Stimulated activated CD8-positive, alpha-beta memory T cell treated with anti-CD3 and anti-CD28 coated beads, Interleukin-7, amount 100 ng/mL, for 24 hours (primary cell): ENCODE results near the gene CALHM3.

Source experiments
- DNase-seq: peaks from one replicate; pipeline ENCODE4 v3.0.0-alpha.2; 2020; ENCODE audit warnings: low read depth

The CALHM3 gene

DNA sequence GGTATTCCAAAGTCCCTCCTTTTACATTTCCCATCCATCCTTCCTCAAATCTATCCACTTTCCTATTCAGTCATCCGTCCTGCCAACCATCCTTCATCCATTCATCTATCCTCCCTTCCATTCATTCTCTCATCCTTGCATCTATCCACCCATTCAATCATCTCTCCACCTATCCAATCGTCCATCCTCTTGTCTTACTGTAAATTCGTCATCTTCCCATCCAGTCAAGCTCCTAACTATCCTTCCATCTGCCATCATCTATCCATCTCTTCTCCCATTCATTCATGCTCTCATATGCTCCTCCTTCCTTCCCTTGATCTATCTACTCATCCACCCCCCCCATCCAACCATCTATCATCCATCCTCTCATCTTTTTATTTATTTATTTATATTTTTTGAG, 5.0 kb downstream of the CALHM3 start:
- DNase-seq: no peak

DNA sequence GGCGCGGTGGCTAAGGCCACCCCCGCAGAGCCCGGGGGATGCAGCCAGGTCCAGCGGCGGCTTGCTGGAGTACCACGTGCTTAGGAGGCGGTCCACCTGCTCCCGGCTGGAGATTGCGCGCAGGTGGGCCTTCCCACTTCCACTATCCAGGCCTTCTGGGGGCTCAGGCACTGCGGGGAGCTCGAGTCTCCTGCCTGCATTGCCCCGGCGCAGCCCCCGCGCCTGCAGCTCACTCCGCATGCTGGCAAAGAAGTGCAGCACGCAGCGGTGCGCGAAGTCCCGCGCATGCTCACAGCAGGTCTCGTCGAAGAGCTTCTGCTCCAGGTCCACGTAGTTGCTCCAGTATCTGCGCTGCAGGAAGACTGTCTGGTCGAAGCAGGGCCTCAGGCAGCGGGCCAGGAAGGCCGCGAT, 5.8 kb downstream of the CALHM3 start:
- DNase-seq: no peak

DNA sequence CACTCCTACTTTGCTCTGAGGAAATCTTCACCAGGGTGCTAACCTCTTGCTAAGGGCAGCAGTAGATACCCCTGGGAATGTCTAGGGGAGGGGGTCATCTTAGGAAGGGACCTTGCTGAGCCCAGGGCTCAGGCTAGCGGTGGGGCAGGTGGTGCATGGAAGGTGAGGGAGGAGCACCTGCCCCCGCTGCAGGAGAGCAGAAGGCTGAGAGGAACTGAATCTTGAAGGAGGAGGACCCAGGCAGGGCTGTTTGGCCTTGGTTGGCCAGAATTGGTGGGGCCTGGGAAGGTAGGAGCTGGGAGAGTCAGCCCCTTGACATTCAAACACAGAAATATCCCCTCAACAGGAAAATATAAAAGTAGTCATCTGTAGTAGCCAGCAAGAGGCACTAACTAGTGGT, 7.0 kb downstream of the CALHM3 start:
- DNase-seq: no peak

DNA sequence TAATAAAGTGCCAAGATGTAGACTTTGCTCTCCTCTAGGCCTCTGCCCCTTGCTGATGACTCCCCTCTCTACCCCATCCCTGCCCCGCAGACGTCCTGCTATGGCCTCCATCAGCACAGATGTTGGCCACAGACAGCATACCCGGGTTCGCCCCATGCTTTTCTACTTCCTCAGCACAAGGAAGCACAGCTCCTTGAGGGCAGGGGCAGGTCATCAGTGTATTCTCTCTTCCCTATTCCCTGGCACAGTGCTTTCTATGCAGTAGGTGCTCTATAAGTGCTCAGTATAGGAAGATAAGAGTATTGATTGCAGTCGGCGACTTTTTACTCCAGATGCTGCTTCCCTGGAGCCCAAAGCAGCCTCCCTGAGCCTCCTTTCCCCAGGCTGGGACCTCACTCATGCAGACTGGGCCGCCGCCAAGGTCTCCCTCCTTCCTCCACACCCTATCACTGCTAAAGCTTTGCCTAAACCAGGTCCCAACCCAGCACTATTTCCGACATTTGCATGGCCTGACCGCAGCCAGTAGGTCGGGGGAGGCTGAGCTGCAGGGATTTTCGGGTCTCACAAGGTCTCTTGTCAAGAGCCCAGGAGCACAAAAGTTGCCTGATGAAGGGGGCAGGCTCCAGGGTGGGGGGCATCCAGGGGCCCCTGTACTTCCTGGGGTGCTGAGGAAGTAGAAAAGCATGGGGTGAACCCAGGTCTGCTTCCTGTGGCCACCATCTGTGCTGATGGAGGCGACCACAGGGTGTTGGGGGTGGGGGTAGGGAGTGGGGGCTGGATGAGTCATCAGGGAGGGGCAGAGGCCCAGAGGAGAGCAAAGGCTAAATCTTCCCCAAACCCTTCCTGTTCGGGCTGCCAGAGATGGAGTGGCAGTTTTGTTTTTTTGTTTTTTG, 8.0 kb downstream of the CALHM3 start:
- peak; percentile 38 for DNase-seq

DNA sequence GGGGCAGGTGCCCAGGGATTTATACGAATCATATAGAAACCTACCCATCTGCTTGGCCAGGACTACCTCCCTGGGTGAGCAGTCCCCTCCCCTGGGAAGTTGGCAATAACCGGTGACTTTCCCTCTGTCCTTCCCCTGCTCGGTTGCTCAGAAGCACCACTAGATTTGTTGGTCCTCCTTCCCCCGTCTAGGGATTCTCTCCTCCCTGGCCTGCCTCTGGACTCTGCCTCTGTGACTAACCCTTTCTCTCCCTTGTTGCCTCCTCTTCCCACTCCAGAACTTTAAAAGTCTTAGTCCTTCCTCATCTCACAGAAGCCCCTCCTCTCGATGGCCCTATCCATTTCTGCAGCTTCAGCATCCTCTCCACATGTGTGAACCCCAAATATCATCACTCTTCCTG, 9.8 kb downstream of the CALHM3 start:
- DNase-seq: no peak

DNA sequence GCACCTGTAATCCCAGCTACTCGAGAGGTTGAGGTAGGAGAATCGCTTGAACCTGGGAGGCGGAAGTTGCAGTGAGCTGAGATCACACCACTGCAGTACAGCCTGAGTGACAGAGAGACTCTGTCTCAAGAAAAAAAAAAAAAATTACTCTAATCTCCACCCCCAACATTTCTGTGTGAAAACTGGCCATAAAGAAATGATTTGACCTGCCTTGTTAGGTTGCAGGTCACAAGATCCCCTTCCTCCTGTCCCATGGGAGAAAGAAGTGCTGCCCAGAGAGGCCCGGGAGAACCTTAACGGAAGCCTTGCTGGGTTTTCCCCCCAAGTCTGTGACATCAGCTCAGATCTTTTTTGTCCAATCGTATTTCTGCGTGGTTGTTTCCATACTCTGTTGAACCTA, 11.6 kb downstream of the CALHM3 start:
- DNase-seq: no peak

DNA sequence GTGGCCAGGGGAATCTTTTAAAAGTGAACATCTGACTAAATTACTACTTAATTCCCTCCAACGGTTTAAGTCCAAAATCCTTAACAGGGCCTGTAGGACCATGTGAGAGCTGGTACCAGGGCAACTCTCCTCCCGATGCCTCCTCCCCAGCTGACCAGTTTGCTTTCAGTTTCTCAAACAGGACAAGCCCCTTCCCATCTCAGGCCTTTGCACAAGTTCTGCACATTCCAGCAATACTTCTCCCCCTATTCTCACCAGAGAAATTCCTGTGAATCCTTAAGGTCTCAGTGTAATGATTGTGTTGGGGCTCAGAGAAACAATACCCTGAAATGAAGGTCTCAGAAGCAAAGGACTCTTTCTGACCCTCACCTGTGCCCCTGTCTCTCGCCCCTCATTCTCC, 12.3 kb downstream of the CALHM3 start:
- no peak for DNase-seq

DNA sequence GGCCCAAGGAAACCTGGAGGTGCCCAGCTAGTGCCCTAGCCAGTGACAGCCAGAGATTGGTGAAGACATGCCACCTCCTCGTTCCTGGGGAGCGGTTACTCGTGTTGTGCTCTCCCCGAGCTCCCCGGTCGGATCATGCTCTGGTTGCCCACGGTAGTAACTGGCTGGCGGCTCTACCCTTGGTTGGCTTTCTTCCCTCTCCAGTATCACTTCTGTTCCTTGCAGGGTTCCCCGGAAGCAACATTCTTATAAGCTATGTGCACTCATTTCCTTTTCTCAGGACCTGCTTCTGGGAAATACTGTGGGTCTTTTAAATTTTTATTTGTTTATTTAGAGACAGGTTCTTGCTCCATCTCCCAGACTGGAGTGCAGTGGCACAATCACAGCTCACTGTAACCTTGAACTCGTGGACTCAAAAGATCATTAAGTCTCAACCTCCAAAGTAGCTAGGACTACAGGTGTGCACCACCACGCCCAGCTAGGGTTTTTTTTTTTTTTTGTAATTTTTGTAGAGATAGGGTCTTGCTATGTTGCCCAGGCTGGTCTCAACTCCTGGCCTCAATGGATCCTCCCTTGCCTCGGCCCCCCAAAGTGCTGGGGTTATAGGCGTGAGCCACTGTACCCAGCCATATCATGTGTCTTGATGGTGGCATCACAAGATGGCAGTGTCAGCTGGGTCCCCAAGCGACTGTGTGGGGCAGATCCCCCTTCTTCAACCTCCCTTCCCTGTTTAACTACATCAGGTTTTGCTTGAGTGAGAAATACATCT, 13.4 kb downstream of the CALHM3 start:
- DNase-seq: no peak

DNA sequence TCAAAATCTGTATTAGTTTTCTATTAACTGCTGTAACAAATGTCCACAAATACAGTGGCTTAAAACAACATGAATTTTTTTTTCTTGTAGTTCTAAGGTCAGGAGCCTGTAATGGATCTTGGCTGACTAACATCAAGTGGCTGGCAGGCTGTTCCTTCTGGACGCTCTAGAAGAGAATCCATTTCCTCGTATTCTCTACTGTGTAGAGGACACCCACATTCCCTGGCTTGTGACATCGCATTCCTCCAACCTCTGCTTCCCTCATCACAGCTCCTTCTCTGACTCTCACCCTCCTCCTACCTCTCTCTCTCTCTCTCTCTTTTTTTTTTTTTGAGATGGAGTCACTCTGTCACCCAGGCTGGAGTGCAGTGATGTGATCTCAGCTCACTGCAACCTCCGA, 15.5 kb downstream of the CALHM3 start:
- no peak for DNase-seq

DNA sequence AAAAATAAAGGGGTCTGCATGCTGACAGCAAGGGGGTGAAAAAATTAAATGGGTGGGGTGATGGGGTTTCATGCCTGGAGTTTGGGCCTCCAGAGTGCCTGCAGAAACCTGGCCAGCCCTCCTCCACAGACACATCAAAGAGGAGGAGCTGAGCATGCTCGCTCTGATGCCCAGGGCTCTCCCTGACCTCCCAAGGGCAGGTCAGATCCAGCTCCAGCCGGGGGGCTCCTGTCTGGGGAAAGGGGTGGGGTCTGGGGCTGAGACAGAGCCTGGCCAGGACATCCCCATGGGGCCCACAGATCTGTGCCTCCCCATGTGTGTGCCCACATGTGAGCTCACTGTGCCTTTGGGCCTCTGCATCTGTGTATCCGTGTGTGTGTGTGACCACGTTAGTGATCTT, 19.4 kb downstream of the CALHM3 start:
- DNase-seq: no peak

DNA sequence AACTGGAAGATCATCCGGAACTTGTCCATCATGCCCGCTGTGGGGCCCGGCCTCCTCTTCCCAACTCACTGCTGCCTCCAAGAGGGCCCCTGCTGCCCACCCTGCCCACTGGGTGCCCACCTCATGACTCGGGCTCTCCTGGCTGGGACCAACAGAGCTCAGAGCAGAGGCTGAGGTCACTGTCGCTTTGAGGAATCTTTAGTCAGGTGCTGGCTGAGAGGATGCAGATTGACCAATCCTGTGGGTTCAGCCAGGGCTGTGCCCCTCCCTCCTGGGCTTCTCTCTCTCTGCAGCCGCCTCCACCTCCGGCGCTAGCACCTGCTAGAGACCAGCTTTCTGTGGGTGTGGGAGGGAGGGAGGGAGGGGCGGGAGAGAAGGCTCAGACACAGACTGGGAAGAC, 20.3 kb downstream of the CALHM3 start, which contains the start of gene CALHM1:
CALHM1 (minus strand) TSS at position 181 of the 400 bp plus-strand sequence; CDS start at position 32, 149 bp downstream.
- DNase-seq: no peak

DNA sequence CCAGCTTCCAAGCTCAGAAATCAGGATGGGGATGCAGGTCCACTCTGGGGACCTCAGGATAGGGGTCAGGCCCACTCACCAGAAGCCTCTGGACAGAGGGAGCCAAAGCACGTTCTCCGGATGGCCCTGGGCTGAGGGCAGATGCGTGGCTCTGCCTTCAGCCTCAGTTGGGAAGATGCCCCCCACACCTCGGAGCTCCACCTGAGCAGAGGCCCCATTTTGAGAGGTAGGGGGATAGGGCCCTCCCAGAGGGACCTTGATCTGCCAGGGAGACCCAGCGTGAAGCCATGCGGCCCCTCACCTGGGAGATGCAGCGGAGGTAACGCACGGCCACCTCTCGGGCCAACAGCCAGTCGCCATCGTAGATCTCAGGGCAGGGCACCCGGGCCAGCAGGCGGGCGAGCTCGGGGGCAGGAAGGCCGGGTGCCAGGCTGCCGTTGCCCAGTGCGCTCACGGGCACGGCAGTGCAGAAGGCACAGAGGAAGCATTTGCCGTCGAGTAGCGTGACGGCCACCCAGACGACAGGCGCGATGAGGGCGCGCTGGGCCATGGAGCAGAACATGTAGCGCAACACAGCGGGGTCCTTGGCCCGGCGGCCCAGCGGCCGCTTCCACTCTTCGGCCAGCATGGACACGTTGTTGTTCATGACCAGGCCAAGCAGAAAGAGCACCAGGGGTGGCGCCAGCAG, 21.0 kb downstream of the CALHM3 start:
- DNase-seq: no peak

DNA sequence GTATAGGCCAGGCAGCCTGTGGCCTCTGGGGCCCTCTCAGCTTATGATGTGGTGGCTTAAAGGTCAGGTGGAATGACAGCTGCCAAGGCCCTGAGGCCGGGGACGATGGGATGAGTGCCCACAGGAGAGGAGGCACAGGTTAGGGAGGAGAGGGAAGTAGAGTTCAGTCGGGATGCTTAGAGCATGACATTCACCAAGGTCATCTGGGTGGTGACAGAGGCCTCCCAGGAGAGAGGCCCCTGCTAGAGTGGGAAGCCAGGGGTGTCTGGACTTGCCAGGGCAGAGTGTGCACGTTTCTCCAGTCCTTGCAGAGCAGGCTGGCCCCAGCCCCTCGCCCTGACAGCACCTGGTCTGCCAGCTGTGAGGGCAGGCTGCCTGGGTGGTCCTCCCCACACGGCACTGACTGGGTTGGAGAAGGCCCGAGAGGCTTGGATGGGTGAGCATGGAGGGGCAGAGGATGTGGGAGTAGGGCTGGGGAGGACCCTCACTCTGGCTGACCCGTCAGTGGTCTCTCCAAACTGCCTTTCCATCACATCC, 21.8 kb downstream of the CALHM3 start:
- DNase-seq: no peak

DNA sequence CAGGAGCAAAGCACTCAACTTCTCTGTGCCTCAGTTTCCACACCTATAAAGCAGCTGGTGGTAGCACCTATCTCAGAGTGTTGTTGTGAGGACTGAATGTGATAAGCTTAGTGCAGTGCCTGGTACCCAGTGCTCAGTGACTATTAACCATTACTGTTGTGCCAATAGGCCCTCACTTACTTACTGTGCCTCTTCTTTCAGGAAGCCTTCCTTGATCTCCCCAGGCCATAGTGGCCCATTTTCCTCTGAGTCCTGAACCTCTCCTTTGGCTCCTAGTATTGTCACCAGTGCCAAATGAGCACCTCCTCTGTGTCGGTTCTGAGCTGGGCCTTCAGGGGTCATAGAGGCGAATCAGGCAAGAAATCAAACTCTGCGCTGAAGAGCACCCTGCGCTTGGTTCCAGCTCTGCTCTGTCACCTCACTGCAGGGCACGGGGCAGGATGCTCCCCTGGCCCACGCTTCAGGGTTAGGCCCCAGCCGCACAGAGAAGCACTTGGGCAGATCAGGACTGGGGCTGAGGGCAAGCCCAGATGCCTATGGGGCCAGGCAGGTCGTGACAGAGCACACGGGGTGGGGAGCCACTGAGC, 22.9 kb downstream of the CALHM3 start:
- DNase-seq: no peak

DNA sequence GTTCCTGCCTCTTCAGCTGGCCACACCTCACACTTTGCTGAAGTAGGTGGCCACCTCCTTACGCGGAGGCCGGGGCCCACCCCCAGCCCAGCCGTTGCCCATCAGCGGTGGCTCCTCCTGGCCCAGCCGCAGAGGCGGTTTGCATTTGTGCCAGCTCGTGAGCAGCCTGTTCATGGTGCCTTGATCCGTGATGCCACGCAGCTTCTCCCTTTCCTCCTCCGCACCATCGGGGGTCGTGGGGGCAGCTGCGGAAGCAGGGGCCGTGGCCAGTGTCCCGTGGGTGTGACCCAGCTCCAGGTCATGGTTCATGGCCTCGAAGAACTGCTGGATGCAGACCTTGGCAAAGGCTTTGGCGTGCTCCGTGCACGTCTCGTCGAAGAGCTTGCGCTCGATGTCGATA, 23.8 kb downstream of the CALHM3 start:
- DNase-seq: no peak

DNA sequence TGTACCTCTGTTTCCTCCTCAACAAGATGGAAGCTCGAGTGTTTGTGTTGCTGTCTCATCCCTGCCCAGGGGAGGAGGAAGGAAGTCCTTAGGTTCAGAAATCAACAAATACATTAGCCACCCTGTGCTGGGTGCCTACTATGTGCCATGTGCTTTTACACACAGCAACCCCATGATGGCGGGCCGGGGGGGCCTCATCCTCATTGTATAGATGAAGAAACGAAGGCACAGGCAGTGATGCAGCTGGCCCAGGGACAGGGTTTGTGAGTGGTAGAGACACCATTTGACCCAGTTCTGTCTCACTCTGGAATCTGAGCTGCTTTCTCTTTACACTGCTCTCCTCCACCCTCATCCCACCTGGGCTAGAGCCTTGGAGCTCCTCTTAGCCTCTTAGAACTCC, 25.0 kb downstream of the CALHM3 start:
- no peak for DNase-seq

DNA sequence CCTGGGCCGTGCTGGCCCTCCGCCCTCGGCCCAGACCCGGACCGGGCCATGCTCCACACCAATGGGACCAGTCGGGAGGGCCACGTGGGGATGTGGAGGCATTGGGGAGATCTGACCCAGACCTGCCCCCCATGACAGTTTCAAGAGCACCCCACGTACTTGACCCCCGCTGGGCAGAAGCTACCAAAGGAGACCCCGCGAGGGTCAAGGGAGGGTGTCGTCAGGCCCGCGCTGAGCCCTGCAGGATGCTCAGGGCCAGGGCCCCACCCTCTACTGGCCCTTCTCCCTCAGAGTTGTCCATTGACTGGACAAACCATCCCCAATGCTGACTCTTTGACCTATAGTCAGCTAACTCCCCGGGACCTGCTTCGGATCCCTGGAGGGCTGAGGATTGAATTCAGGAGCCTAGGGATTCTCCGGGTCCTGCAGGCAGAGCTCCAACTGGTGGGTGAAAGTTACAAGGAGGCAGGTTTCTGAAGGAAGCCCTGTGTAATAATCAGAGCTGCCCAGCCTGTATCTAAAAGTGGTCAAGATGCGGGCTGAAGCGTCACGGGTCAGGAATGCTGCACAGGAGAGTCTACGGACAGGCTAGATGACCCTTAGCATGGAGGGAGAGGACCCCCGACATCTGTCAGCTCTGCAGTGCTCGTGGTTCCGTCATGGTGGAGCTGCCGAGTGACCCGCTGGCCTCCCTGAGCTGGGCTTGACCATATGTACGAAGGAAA, 26.4 kb downstream of the CALHM3 start:
- no peak for DNase-seq

DNA sequence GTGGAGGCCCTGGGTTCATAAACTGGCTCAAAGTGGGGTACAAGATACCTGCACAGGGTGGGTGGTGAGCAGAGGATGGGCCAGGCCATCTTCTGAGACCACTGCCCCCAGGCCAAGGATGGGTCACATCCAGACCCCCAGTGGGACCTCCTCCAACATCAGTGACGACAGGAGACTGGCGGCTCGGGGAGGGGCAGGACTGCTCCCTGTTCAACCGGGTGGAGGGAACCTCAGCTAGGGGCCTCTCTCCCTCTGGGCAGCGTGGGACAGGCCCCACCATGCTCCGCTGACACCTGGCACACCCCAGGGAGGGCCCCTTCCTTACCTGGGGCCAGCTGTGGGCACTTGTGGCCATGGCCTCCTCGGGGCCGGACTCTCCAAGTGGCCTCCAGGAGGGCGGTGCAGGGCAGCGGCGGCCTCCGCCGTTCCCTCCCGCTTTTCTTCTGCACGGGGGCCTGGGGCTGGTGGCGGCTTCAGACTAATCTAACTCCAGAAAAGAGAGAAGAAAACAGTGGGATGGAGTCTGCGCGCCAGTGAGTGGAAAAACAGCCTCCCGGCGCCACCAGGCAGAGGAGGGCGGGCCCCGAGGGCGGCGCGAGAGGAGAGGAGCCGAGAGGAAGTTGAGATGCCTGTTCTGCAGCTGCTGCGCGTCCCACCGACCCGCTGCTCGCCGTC, 27.1 kb downstream of the CALHM3 start, which contains the start of gene CALHM2:
CALHM2 (minus strand) TSS at position 540 of the 675 bp plus-strand sequence. CDS start 2,429 bp downstream, outside the sequence.
- peak; percentile 26 for DNase-seq

DNA sequence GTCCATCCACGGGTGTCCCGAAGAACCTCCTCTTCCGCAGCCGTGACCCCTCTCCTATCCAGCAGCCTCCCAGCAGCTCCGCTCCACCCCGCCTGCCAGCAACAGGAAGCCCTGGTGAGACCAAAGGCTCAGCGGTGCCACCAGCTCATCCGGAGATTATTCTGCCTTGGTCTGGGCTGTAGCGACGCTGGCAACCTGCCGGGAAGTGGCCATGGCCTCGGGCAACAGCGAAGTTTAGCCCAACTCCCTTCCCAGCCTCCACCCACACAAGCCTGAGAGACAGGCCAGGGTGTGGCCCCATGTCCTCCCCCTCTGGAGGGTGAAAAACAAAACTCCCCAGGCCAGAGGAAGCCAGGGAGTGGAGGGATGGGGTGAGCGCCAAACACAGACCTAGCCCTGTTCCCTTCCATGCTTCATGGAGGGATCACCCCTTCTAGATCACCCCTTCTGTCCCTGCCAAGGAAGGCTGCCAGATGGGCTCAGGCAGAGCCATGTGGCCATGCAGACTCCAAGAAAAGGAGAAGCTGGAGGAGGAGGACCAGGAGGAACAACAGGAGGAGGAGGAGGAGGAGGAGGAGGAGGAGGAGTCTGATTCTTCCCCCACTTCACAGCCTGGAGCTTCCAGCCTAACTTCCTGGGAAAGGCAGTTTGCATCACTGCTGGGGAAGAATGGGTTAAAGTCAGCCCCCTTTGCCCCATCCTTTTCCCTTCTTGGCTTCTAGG, 27.8 kb downstream of the CALHM3 start:
- DNase-seq: no peak

DNA sequence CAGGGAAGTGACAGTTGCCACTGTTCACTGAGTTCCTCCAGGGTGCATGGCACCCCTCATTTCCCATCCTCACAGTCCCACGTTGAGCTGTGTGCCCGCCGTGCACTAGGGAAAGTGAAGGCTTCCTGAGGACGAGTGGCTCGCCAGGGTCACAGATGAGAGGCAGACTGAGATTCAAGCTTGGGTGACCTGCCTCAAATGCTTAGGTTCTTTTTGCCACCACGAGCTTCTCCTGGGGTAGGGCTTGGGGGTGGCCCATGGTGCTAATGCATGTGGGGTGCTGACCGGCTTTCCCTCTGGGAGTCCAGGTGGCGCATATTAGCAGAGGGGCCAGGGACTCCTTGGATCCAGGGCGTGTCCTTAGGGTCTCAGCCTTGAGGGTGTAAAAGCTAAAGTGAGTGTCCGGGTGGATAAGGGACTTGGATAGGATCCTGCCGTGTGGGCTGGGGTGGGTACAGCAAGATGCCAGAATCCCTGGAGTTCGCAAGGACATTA, 28.8 kb downstream of the CALHM3 start:
- no peak for DNase-seq
